ENCODE data around the gene SHC1.

- TF ChIP-seq POLR2A (IDR thresholded peaks at IDR 0.05; ENCODE audit: low read length) (no peak), GATA1 (IDR thresholded peaks at IDR 0.05; ENCODE audit: low read depth, low read length) (no peak)
Measured at GRCh38 chr1:154926201-154926600, 44.3 kb downstream of the SHC1 start.

Measured in erythroblast (primary cell).